ENCODE measurements around the gene EDAR.

Gene EDAR

GRCh38 chr2:108894766-108895165 is 94.3 kb downstream of the EDAR start:
- Histone ChIP-seq H3K4me3 (ENCODE audit: low read depth in 1 of 2, low read length in 2 of 2) (no peak overlapping the region), H3K9me3 (ENCODE audit: low read length) (no peaks in the 10 kb centered on the region), H3K27me3 (ENCODE audit: control insufficient read depth in 1 of 2, insufficient read depth in 2 of 2, low read length in 2 of 2) (no peaks in the 10 kb centered on the region), H3K4me1 (ENCODE audit: insufficient read depth, low read length) (peaks cover 8% of the 10 kb centered on the region), H3K27ac (ENCODE audit: low read depth, low read length) (no peak overlapping the region), H3K36me3 (ENCODE audit: insufficient read depth, low read length) (no peaks in the 10 kb centered on the region), H3K9ac (ENCODE audit: low read length) (no peak overlapping the region)

- Histone ChIP-seq H3K4me1 (ENCODE audit: insufficient read depth, low read length) (peaks cover 8% of the 10 kb centered on the region), H3K9ac (ENCODE audit: low read length) (no peak overlapping the region), H3K27me3 (ENCODE audit: control insufficient read depth in 1 of 2, insufficient read depth in 2 of 2, low read length in 2 of 2) (no peaks in the 10 kb centered on the region), H3K36me3 (ENCODE audit: insufficient read depth, low read length) (no peaks in the 10 kb centered on the region), H3K9me3 (ENCODE audit: low read length) (no peaks in the 10 kb centered on the region), H3K4me3 (ENCODE audit: low read depth in 1 of 2, low read length in 2 of 2) (no peak overlapping the region), H3K27ac (ENCODE audit: low read depth, low read length) (no peak overlapping the region)
Observed at GRCh38 chr2:108893277-108893676, 95.7 kb downstream of the EDAR start.

- Histone ChIP-seq H3K27ac (ENCODE audit: low read depth, low read length) (no peak overlapping the region), H3K36me3 (ENCODE audit: insufficient read depth, low read length) (no peaks in the 10 kb centered on the region), H3K9me3 (ENCODE audit: low read length) (no peaks in the 10 kb centered on the region), H3K9ac (ENCODE audit: low read length) (no peak overlapping the region), H3K4me1 (ENCODE audit: insufficient read depth, low read length) (no peaks in the 10 kb centered on the region), H3K27me3 (ENCODE audit: control insufficient read depth in 1 of 2, insufficient read depth in 2 of 2, low read length in 2 of 2) (no peaks in the 10 kb centered on the region), H3K4me3 (ENCODE audit: low read depth in 1 of 2, low read length in 2 of 2) (no peak overlapping the region)
Observed at GRCh38 chr2:108889907-108890306, 99.1 kb downstream of the EDAR start.

GRCh38 chr2:108884619-108885018 is 104.4 kb downstream of the EDAR start:
- Histone ChIP-seq H3K27me3 (ENCODE audit: control insufficient read depth in 1 of 2, insufficient read depth in 2 of 2, low read length in 2 of 2) (no peaks in the 10 kb centered on the region), H3K4me3 (ENCODE audit: low read depth in 1 of 2, low read length in 2 of 2) (no peak overlapping the region), H3K36me3 (ENCODE audit: insufficient read depth, low read length) (no peaks in the 10 kb centered on the region), H3K9ac (ENCODE audit: low read length) (no peak overlapping the region), H3K27ac (ENCODE audit: low read depth, low read length) (no peak overlapping the region), H3K9me3 (ENCODE audit: low read length) (no peaks in the 10 kb centered on the region), H3K4me1 (ENCODE audit: insufficient read depth, low read length) (no peaks in the 10 kb centered on the region)

- Histone ChIP-seq H3K9ac (ENCODE audit: low read length) (no peak overlapping the region), H3K4me3 (ENCODE audit: low read depth in 1 of 2, low read length in 2 of 2) (no peak overlapping the region), H3K4me1 (ENCODE audit: insufficient read depth, low read length) (no peaks in the 10 kb centered on the region), H3K9me3 (ENCODE audit: low read length) (no peaks in the 10 kb centered on the region), H3K27me3 (ENCODE audit: control insufficient read depth in 1 of 2, insufficient read depth in 2 of 2, low read length in 2 of 2) (no peaks in the 10 kb centered on the region), H3K36me3 (ENCODE audit: insufficient read depth, low read length) (no peaks in the 10 kb centered on the region), H3K27ac (ENCODE audit: low read depth, low read length) (no peak overlapping the region)
Observed at GRCh38 chr2:108878276-108878675, 110.7 kb downstream of the EDAR start.

DNA sequence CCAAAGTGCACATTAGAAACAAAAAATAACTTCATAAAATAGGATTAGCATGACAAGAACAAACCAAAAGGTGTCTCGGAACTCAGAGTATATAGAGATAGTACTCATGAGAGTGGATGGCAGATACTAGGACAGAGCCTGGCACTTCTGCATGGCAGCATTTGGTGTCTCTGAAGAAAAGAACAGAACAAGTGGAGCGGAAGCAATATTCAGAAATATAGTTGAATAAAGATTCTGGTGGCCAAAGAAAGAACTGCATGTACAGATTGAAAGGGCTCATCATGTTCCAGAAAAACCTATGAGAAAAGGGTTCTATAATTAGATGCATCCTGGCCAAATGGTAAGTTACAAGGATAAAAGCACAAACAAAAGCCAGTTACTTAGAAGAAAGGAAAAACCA is 111.5 kb downstream of the EDAR start:
- Histone ChIP-seq H3K4me3 (ENCODE audit: low read depth in 1 of 2, low read length in 2 of 2) (no peak overlapping the region), H3K9me3 (ENCODE audit: low read length) (no peaks in the 10 kb centered on the region), H3K4me1 (ENCODE audit: insufficient read depth, low read length) (no peaks in the 10 kb centered on the region), H3K27me3 (ENCODE audit: control insufficient read depth in 1 of 2, insufficient read depth in 2 of 2, low read length in 2 of 2) (no peaks in the 10 kb centered on the region), H3K36me3 (ENCODE audit: insufficient read depth, low read length) (no peaks in the 10 kb centered on the region), H3K9ac (ENCODE audit: low read length) (no peak overlapping the region), H3K27ac (ENCODE audit: low read depth, low read length) (no peak overlapping the region)

GRCh38 chr2:108870069-108870644 is 118.9 kb downstream of the EDAR start:
- Histone ChIP-seq H3K9me3 (ENCODE audit: low read length) (no peaks in the 10 kb centered on the region), H3K27ac (ENCODE audit: low read depth, low read length) (no peak overlapping the region), H3K36me3 (ENCODE audit: insufficient read depth, low read length) (no peaks in the 10 kb centered on the region), H3K4me3 (ENCODE audit: low read depth in 1 of 2, low read length in 2 of 2) (no peak overlapping the region), H3K4me1 (ENCODE audit: insufficient read depth, low read length) (no peaks in the 10 kb centered on the region), H3K27me3 (ENCODE audit: control insufficient read depth in 1 of 2, insufficient read depth in 2 of 2, low read length in 2 of 2) (no peaks in the 10 kb centered on the region), H3K9ac (ENCODE audit: low read length) (no peak overlapping the region)

- no peaks in the 10 kb centered on the region for H3K9me3 ChIP-seq (ENCODE audit: low read length)
- H3K4me1 ChIP-seq (ENCODE audit: insufficient read depth, low read length): no peaks in the 10 kb centered on the region
- H3K36me3 ChIP-seq (ENCODE audit: insufficient read depth, low read length): no peaks in the 10 kb centered on the region
- no peaks in the 10 kb centered on the region for H3K27me3 ChIP-seq (ENCODE audit: control insufficient read depth in 1 of 2, insufficient read depth in 2 of 2, low read length in 2 of 2)
- H3K9ac ChIP-seq (ENCODE audit: low read length): no peak overlapping the region
- H3K27ac ChIP-seq (ENCODE audit: low read depth, low read length): no peak overlapping the region
- no peak overlapping the region for H3K4me3 ChIP-seq (ENCODE audit: low read depth in 1 of 2, low read length in 2 of 2)
Observed at GRCh38 chr2:108869542-108869941, 119.5 kb downstream of the EDAR start.

GRCh38 chr2:108868911-108869310 is 120.1 kb downstream of the EDAR start:
- Histone ChIP-seq H3K4me1 (ENCODE audit: insufficient read depth, low read length) (no peaks in the 10 kb centered on the region), H3K27ac (ENCODE audit: low read depth, low read length) (no peak overlapping the region), H3K4me3 (ENCODE audit: low read depth in 1 of 2, low read length in 2 of 2) (no peak overlapping the region), H3K9ac (ENCODE audit: low read length) (no peak overlapping the region), H3K36me3 (ENCODE audit: insufficient read depth, low read length) (no peaks in the 10 kb centered on the region), H3K27me3 (ENCODE audit: control insufficient read depth in 1 of 2, insufficient read depth in 2 of 2, low read length in 2 of 2) (no peaks in the 10 kb centered on the region), H3K9me3 (ENCODE audit: low read length) (no peaks in the 10 kb centered on the region)

DNA sequence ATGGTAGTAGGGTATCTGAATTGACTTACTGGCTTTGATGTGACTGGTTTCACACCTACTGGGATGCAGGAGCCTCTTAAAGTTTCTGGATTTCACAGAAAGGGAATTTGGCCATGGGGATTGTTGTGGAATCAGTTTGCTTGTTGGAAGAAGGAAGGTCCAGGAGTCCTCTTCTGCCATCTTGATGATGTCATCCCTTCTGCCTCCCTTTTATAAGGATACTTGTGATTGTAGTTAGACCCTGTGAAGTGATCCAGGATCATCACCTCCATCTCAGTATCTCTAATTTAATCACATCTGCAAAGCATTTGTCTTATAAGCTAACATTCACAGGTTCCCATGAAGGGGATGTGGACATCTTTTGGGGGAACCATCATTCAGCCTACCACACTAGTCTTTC is 123.0 kb downstream of the EDAR start:
- no peak overlapping the region for H3K9ac ChIP-seq (ENCODE audit: low read length)
- H3K9me3 ChIP-seq (ENCODE audit: low read length): no peaks in the 10 kb centered on the region
- H3K4me1 ChIP-seq (ENCODE audit: insufficient read depth, low read length): no peaks in the 10 kb centered on the region
- no peaks in the 10 kb centered on the region for H3K36me3 ChIP-seq (ENCODE audit: insufficient read depth, low read length)
- H3K27me3 ChIP-seq (ENCODE audit: control insufficient read depth in 1 of 2, insufficient read depth in 2 of 2, low read length in 2 of 2): no peaks in the 10 kb centered on the region
- H3K27ac ChIP-seq (ENCODE audit: low read depth, low read length): no peak overlapping the region
- no peak overlapping the region for H3K4me3 ChIP-seq (ENCODE audit: low read depth in 1 of 2, low read length in 2 of 2)

DNA sequence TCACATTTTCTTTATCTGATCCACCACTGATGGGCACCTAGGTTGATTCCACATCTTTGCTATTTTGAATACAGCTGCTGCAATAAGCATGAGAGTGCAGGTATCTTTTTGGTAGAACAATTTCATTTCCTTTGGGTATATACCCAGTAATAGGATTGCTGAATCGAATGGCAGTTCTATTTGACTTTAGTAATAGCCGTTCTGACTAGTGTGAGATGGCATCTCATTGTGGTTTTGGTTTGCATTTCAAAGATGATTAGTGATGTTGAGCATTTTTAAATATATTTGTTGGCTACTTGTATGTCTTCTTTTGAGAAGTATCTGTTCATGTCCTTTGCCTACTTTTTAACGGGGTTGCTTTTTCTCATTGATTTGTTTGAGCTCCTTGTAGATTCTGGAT is 130.1 kb downstream of the EDAR start:
- Histone ChIP-seq H3K9ac (ENCODE audit: low read length) (no peak overlapping the region), H3K27ac (ENCODE audit: low read depth, low read length) (no peak overlapping the region), H3K9me3 (ENCODE audit: low read length) (no peaks in the 10 kb centered on the region), H3K27me3 (ENCODE audit: control insufficient read depth in 1 of 2, insufficient read depth in 2 of 2, low read length in 2 of 2) (no peaks in the 10 kb centered on the region), H3K4me3 (ENCODE audit: low read depth in 1 of 2, low read length in 2 of 2) (no peak overlapping the region), H3K4me1 (ENCODE audit: insufficient read depth, low read length) (peaks cover 3% of the 10 kb centered on the region), H3K36me3 (ENCODE audit: insufficient read depth, low read length) (no peaks in the 10 kb centered on the region)

DNA sequence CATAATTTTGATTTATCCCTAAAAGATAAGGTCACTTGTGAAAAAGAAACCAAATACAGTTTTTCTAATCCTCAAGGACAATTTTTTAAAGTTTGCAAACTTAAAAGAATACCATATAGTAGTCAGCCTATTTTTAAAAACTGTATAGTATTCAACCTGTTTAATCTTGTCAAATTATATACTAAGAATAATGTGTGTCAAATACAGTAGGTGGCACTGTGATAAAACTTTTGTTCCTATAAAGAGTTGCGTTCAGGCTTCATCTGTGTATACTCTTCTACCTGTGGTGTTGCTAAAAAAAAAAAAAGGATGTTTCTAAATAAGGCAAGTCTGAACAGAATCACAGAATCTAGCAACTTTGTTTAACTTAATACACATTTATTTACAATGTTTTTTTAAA is 133.8 kb downstream of the EDAR start:
- Histone ChIP-seq H3K4me3 (ENCODE audit: low read depth in 1 of 2, low read length in 2 of 2) (no peak overlapping the region), H3K36me3 (ENCODE audit: insufficient read depth, low read length) (no peaks in the 10 kb centered on the region), H3K9ac (ENCODE audit: low read length) (no peak overlapping the region), H3K4me1 (ENCODE audit: insufficient read depth, low read length) (peaks cover 3% of the 10 kb centered on the region), H3K9me3 (ENCODE audit: low read length) (no peaks in the 10 kb centered on the region), H3K27me3 (ENCODE audit: control insufficient read depth in 1 of 2, insufficient read depth in 2 of 2, low read length in 2 of 2) (no peaks in the 10 kb centered on the region), H3K27ac (ENCODE audit: low read depth, low read length) (no peak overlapping the region)

All from muscle layer of colon (tissue), 2 donors.